ENCODE data around the gene MAP7. TPM values are rescaled to one million over a fixed set of nuclear protein-coding genes. Genes with fewer than 3 reads are reported as not detected.

MAP7 gene
- polyA plus RNA-seq, 1 donor from 2014 or later: 5.1 TPM

DNA sequence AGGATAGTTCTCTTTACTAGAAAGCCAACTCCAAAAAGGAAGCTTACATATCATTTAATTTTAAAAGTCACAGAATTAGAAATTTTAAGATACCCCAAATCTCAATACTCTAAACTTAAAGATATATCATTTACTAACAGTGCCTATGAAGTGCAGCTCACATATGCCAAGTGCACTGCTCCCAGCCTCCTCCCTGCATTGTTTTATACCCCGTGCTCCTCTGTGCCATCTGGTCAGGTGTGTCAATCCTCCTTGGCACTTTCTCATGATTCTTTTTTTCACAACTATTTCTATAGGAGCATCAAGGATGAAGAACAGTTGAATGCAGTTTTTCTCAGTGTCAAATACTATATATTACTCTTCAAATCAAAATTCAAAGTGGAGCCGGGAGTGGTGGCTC lies 8.8 kb downstream of the MAP7 start:
- Histone ChIP-seq H3F3A (ENCODE audit: insufficient read depth, low read length, poor library complexity, severe bottlenecking) (no peaks in the 10 kb centered on the region), H3K9me2 (ENCODE audit: insufficient read depth, low read length) (no peaks in the 10 kb centered on the region), H3K4me2 (ENCODE audit: low read length) (no peak overlapping the region), H3K27me3 (ENCODE audit: insufficient read depth, low read depth, low read length) (peaks cover under 1% of the 10 kb centered on the region), H3K79me2 (replicated peaks; ENCODE audit: insufficient read depth, low read length) (no peaks in the 10 kb centered on the region), H3K9me3 (ENCODE audit: low read length) (no peaks in the 10 kb centered on the region), H3K27ac (ENCODE audit: low read length) (no peak overlapping the region), H3K36me3 (ENCODE audit: insufficient read depth, low read length) (no peaks in the 10 kb centered on the region), H2AFZ (ENCODE audit: low read depth, low read length) (no peak overlapping the region), H3K9ac (ENCODE audit: low read length) (no peak overlapping the region), H3K4me3 (ENCODE audit: low read length) (no peak overlapping the region), H4K20me1 (ENCODE audit: insufficient read depth) (no peaks in the 10 kb centered on the region)
- TF ChIP-seq, protein P1, sequence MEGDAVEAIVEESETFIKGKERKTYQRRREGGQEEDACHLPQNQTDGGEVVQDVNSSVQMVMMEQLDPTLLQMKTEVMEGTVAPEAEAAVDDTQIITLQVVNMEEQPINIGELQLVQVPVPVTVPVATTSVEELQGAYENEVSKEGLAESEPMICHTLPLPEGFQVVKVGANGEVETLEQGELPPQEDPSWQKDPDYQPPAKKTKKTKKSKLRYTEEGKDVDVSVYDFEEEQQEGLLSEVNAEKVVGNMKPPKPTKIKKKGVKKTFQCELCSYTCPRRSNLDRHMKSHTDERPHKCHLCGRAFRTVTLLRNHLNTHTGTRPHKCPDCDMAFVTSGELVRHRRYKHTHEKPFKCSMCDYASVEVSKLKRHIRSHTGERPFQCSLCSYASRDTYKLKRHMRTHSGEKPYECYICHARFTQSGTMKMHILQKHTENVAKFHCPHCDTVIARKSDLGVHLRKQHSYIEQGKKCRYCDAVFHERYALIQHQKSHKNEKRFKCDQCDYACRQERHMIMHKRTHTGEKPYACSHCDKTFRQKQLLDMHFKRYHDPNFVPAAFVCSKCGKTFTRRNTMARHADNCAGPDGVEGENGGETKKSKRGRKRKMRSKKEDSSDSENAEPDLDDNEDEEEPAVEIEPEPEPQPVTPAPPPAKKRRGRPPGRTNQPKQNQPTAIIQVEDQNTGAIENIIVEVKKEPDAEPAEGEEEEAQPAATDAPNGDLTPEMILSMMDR (IDR thresholded peaks at IDR 0.05; ENCODE audit: poor library complexity, severe bottlenecking): no peak
- TF ChIP-seq EZH2 (IDR thresholded peaks at IDR 0.05; ENCODE audit: borderline replicate concordance, insufficient read depth, low read length, poor library complexity, severe bottlenecking): no peak
- TF ChIP-seq, protein P2, sequence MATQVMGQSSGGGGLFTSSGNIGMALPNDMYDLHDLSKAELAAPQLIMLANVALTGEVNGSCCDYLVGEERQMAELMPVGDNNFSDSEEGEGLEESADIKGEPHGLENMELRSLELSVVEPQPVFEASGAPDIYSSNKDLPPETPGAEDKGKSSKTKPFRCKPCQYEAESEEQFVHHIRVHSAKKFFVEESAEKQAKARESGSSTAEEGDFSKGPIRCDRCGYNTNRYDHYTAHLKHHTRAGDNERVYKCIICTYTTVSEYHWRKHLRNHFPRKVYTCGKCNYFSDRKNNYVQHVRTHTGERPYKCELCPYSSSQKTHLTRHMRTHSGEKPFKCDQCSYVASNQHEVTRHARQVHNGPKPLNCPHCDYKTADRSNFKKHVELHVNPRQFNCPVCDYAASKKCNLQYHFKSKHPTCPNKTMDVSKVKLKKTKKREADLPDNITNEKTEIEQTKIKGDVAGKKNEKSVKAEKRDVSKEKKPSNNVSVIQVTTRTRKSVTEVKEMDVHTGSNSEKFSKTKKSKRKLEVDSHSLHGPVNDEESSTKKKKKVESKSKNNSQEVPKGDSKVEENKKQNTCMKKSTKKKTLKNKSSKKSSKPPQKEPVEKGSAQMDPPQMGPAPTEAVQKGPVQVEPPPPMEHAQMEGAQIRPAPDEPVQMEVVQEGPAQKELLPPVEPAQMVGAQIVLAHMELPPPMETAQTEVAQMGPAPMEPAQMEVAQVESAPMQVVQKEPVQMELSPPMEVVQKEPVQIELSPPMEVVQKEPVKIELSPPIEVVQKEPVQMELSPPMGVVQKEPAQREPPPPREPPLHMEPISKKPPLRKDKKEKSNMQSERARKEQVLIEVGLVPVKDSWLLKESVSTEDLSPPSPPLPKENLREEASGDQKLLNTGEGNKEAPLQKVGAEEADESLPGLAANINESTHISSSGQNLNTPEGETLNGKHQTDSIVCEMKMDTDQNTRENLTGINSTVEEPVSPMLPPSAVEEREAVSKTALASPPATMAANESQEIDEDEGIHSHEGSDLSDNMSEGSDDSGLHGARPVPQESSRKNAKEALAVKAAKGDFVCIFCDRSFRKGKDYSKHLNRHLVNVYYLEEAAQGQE (IDR thresholded peaks at IDR 0.05; ENCODE audit: borderline replicate concordance): no peak
- TF ChIP-seq POLR2AphosphoS5 (IDR thresholded peaks at IDR 0.05): no peak
- no peak for TF ChIP-seq MXI1 (conservative IDR thresholded peaks at IDR 0.05; ENCODE audit: poor library complexity, severe bottlenecking)
- TF ChIP-seq SMC3 (conservative IDR thresholded peaks at IDR 0.05; ENCODE audit: poor library complexity): no peak
- no peak for TF ChIP-seq TAF1 (IDR thresholded peaks at IDR 0.05; ENCODE audit: low read depth)
- TF ChIP-seq RAD21 (conservative IDR thresholded peaks at IDR 0.05): no peak
- TF ChIP-seq EP300 (conservative IDR thresholded peaks at IDR 0.05; ENCODE audit: poor library complexity, severe bottlenecking): no peak

DNA sequence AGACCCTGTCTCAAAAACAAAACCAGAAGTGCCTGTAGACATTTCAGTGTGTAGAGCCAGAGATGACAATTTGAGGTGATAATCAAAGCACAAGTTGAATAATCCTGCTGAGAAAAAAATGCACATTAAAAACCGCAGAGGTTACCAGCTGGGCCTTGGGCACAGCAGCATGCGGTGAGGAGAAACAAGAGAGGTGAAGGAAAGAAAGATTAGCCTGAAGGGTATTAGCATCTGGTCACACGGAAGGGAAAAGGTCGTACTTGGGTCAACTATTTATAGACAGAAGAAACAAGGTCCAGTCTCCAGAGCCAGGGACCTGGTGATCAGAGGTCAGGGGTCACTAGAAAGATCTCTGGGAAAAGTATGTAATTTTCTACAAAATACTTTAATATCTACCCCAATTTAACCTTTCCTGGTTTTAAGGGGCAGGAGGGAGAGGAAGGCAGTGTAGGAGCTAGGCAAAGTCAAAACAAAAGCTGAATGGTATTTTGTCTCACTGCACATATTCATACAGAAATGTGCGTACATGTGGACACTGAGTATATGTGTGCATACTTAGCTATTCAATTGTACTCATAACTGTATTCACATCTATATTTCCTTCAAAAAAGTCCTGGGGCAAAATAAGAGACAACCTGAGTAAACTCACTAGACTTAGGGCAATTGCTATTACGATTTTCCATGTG lies 10.1 kb downstream of the MAP7 start:
- Histone ChIP-seq H3F3A (ENCODE audit: insufficient read depth, low read length, poor library complexity, severe bottlenecking) (no peaks in the 10 kb centered on the region), H3K4me3 (ENCODE audit: low read length) (no peak overlapping the region), H3K27ac (ENCODE audit: low read length) (no peak overlapping the region), H3K36me3 (ENCODE audit: insufficient read depth, low read length) (no peaks in the 10 kb centered on the region), H4K20me1 (ENCODE audit: insufficient read depth) (no peaks in the 10 kb centered on the region), H3K9me2 (ENCODE audit: insufficient read depth, low read length) (no peaks in the 10 kb centered on the region), H3K79me2 (replicated peaks; ENCODE audit: insufficient read depth, low read length) (no peaks in the 10 kb centered on the region), H3K9ac (ENCODE audit: low read length) (no peak overlapping the region), H3K4me2 (ENCODE audit: low read length) (no peak overlapping the region), H2AFZ (ENCODE audit: low read depth, low read length) (no peak overlapping the region), H3K27me3 (ENCODE audit: insufficient read depth, low read depth, low read length) (no peaks in the 10 kb centered on the region), H3K9me3 (ENCODE audit: low read length) (no peaks in the 10 kb centered on the region)
- TF ChIP-seq TAF1 (IDR thresholded peaks at IDR 0.05; ENCODE audit: low read depth) (no peak), EP300 (conservative IDR thresholded peaks at IDR 0.05; ENCODE audit: poor library complexity, severe bottlenecking) (no peak), MXI1 (conservative IDR thresholded peaks at IDR 0.05; ENCODE audit: poor library complexity, severe bottlenecking) (no peak), SMC3 (conservative IDR thresholded peaks at IDR 0.05; ENCODE audit: poor library complexity) (no peak), EZH2 (IDR thresholded peaks at IDR 0.05; ENCODE audit: borderline replicate concordance, insufficient read depth, low read length, poor library complexity, severe bottlenecking) (no peak), POLR2AphosphoS5 (IDR thresholded peaks at IDR 0.05) (no peak), RAD21 (conservative IDR thresholded peaks at IDR 0.05) (no peak)
- TF ChIP-seq, protein P2 (IDR thresholded peaks at IDR 0.05; ENCODE audit: borderline replicate concordance): no peak
- TF ChIP-seq, protein P1 (IDR thresholded peaks at IDR 0.05; ENCODE audit: poor library complexity, severe bottlenecking): no peak

Measured in neural cell (in vitro differentiated cells).